ENCODE results near the gene TUBB. TPM values are rescaled to one million over a fixed set of nuclear protein-coding genes. Genes with fewer than 3 reads are reported as not detected.

Gene TUBB
- total and polyA plus RNA-seq, 9 of the 15 experiments (the other 6 are each of a cell fraction or from before 2014, with no cell fraction given): 971 to 2,870 (median 1,478) TPM

- peak; percentile 41; the same call in 1 of the 2 replicates for TF ChIP-seq TEAD2 (tag; IDR thresholded peaks at IDR 0.05)
- no peak for TF ChIP-seq ZNF133 (CRISPR knock-in tag; IDR thresholded peaks at IDR 0.05)
- no peak for TF ChIP-seq SRSF7 (optimal IDR thresholded peaks at IDR 0.05; ENCODE audit: low read depth, low read length)
- peak in 1 of 3 experiments; percentile 48; a peak in 1 of 6 replicates for TF ChIP-seq ZBTB11 (CRISPR knock-in tag; IDR thresholded peaks at IDR 0.05)
- TF ChIP-seq MAX (CRISPR knock-in tag; IDR thresholded peaks at IDR 0.05): peak; percentile 31; the same call in 1 of the 2 replicates
- TF ChIP-seq SUPT5H (IDR thresholded peaks at IDR 0.05): no peak; the same call in 1 of the 2 replicates
- TF ChIP-seq CBFA2T2 (conservative IDR thresholded peaks at IDR 0.05): peak; percentile 24
- peak; percentile 69 for TF ChIP-seq GABPB1 (CRISPR knock-in tag; IDR thresholded peaks at IDR 0.05)
- TF ChIP-seq ZBTB2 (IDR thresholded peaks at IDR 0.05): peak; percentile 61; the same call in 1 of the 2 replicates
- TF ChIP-seq TEAD4 (IDR thresholded peaks at IDR 0.05; ENCODE audit: low read length): peak; percentile 67
- no peak for TF ChIP-seq TEAD4 (CRISPR knock-in tag; IDR thresholded peaks at IDR 0.05; ENCODE audit: borderline replicate concordance)
- TF ChIP-seq ARID1B (IDR thresholded peaks at IDR 0.05): peak; percentile 93
- TF ChIP-seq ZNF76 (CRISPR knock-in tag; IDR thresholded peaks at IDR 0.05; ENCODE audit: borderline replicate concordance): peak; percentile 31; the same call in 1 of the 2 replicates
- TF ChIP-seq ZBTB33 (CRISPR knock-in tag; IDR thresholded peaks at IDR 0.05): no peak
- no peak for TF ChIP-seq ESRRB (CRISPR knock-in tag; IDR thresholded peaks at IDR 0.05; ENCODE audit: borderline replicate concordance)
- TF ChIP-seq ZNF699 (CRISPR knock-in tag; IDR thresholded peaks at IDR 0.05; ENCODE audit: insufficient replicate concordance): no peak
- peak; percentile 48 for TF ChIP-seq POLR2B (IDR thresholded peaks at IDR 0.05; ENCODE audit: low read depth, partially characterized antibody)
- peak; percentile 99 for TF ChIP-seq EGR1 (conservative IDR thresholded peaks at IDR 0.05)
- 0 out of 2 replicates have a peak, but pooled peaks have one; percentile 16 for TF ChIP-seq MYC (IDR thresholded peaks at IDR 0.05; ENCODE audit: low read depth, low read length)
- TF ChIP-seq MYC (CRISPR knock-in tag; IDR thresholded peaks at IDR 0.05; ENCODE audit: borderline replicate concordance, low read depth): peak; percentile 62; the same call in 1 of the 2 replicates
- no peak for TF ChIP-seq ZNF146 (CRISPR knock-in tag; IDR thresholded peaks at IDR 0.05; ENCODE audit: unreplicated experiment)
Measured at GRCh38 chr6:30769088-30769852, 49.1 kb downstream of the TUBB start (continued).

All from K562 (cell line).